Ishikawa (cell line): Measurements from ENCODE around the gene TGM2.
A peak's percentile ranks its signal among the peaks of the same experiment; 100 is the strongest.

ENCODE experiments used
- CEBPB ChIP-seq: IDR thresholded peaks from 2 replicates; pipeline ENCODE4 v1.6.1; 2012
- CREB1 ChIP-seq: IDR thresholded peaks from 2 replicates; pipeline ENCODE4 v1.6.1; 2012; ENCODE audit warnings: low read depth
- EGR1 ChIP-seq: IDR thresholded peaks from 2 replicates; pipeline ENCODE4 v1.6.1; 2012
- EP300 ChIP-seq: IDR thresholded peaks from 2 replicates; pipeline ENCODE4 v1.6.1; 2012; ENCODE audit warnings: borderline replicate concordance
- FOXM1 ChIP-seq: IDR thresholded peaks from 2 replicates; pipeline ENCODE4 v1.6.1; 2012; ENCODE audit warnings: low read depth, borderline replicate concordance
- NFIC ChIP-seq: IDR thresholded peaks from 2 replicates; pipeline ENCODE4 v1.6.1; 2012
- RAD21 ChIP-seq: IDR thresholded peaks from 2 replicates; pipeline ENCODE4 v1.6.1; 2012; ENCODE audit warnings: low read depth
- TAF1 ChIP-seq: IDR thresholded peaks from 2 replicates; pipeline ENCODE4 v1.6.1; 2012; ENCODE audit warnings: low read depth, mild to moderate bottlenecking
- TCF12 ChIP-seq: IDR thresholded peaks from 2 replicates; pipeline ENCODE4 v1.6.1; 2012; ENCODE audit warnings: low read depth
- TEAD4 ChIP-seq: IDR thresholded peaks from 2 replicates; pipeline ENCODE4 v1.6.1; 2012
- YY1 ChIP-seq: IDR thresholded peaks from 2 replicates; pipeline ENCODE4 v1.6.1; 2012; ENCODE audit warnings: low read depth
- ZBTB7A ChIP-seq: IDR thresholded peaks from 2 replicates; pipeline ENCODE4 v1.6.1; 2012; ENCODE audit warnings: low read depth
- TF ChIP-seq, protein P1 (sequence below): IDR thresholded peaks from 2 replicates; pipeline ENCODE4 v1.6.1; 2012
- TF ChIP-seq, protein P2 (sequence below): IDR thresholded peaks from 2 replicates; pipeline ENCODE4 v1.6.1; 2012
- TF ChIP-seq, protein P3 (sequence below): IDR thresholded peaks from 2 replicates; pipeline ENCODE4 v1.6.1; 2012; ENCODE audit warnings: low read depth, mild to moderate bottlenecking

Gene TGM2

DNA sequence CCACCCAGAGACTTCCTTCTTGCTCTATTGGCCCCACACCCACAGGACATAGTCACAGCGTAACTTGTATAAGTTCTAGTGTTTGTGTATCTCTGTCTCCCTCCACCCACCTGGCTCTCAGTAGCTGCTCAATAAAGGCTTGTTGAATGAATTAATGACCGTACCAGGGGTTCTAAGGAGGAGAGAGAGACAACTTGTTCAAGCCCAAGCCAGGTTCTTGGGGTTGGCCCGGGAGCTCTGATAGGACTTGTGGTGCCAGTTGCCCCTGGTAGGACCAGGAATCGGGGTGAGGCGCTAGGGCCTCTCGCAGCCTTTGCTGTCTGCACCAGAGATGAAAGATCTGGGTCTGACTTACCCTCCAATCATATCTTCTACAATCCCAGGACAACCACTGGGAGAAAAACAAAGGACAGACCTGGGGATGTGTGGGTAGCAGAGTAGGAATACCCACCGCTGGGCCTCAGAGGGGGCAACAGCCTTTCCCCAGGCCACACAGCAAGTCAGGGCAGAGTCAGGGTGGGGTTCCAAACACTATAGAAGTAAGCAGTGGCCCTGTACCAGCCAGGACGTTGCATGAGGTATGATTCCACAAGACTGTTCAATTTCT is 5.3 kb upstream of the TGM2 start:
- TF ChIP-seq TCF12 (no peak), RAD21 (no peak), CEBPB (no peak), YY1 (no peak), CREB1 (no peak), ZBTB7A (no peak), FOXM1 (no peak), TEAD4 (no peak), TAF1 (no peak), EGR1 (no peak), NFIC (no peak), EP300 (no peak)
- TF ChIP-seq, protein P1, sequence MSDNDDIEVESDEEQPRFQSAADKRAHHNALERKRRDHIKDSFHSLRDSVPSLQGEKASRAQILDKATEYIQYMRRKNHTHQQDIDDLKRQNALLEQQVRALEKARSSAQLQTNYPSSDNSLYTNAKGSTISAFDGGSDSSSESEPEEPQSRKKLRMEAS = no peak
- TF ChIP-seq, protein P2, sequence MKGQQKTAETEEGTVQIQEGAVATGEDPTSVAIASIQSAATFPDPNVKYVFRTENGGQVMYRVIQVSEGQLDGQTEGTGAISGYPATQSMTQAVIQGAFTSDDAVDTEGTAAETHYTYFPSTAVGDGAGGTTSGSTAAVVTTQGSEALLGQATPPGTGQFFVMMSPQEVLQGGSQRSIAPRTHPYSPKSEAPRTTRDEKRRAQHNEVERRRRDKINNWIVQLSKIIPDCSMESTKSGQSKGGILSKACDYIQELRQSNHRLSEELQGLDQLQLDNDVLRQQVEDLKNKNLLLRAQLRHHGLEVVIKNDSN = no peak
- TF ChIP-seq, protein P3, sequence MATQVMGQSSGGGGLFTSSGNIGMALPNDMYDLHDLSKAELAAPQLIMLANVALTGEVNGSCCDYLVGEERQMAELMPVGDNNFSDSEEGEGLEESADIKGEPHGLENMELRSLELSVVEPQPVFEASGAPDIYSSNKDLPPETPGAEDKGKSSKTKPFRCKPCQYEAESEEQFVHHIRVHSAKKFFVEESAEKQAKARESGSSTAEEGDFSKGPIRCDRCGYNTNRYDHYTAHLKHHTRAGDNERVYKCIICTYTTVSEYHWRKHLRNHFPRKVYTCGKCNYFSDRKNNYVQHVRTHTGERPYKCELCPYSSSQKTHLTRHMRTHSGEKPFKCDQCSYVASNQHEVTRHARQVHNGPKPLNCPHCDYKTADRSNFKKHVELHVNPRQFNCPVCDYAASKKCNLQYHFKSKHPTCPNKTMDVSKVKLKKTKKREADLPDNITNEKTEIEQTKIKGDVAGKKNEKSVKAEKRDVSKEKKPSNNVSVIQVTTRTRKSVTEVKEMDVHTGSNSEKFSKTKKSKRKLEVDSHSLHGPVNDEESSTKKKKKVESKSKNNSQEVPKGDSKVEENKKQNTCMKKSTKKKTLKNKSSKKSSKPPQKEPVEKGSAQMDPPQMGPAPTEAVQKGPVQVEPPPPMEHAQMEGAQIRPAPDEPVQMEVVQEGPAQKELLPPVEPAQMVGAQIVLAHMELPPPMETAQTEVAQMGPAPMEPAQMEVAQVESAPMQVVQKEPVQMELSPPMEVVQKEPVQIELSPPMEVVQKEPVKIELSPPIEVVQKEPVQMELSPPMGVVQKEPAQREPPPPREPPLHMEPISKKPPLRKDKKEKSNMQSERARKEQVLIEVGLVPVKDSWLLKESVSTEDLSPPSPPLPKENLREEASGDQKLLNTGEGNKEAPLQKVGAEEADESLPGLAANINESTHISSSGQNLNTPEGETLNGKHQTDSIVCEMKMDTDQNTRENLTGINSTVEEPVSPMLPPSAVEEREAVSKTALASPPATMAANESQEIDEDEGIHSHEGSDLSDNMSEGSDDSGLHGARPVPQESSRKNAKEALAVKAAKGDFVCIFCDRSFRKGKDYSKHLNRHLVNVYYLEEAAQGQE = no peak

DNA sequence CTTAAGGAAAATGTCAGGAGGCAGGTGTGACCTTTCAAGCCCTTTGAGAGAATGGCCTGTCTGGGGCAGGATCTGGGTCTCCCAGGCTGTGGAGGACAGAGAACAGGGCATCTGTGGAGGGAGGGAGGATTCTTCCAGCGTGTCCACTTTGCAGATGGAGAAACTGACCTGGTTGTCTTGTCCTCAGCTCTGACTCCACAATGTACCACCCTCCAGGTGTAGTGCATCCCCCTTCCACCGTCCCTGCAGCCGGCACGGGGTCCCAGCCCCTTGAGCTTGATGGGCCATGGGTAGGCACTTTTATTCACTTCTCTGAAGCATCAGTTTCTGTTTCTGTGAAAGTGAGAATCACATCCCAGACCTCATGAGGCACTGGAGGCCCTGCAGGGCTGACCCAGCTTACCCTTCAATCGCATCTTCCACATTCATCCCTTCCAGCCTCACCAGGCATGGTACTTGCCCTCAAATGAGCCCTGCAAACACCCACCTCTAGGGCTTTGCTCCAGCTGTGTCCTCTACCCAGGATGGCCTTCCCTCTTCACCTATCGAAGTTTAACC is 4.6 kb upstream of the TGM2 start:
- TF ChIP-seq TEAD4 (no peak), ZBTB7A (no peak), NFIC (no peak), EP300 (no peak), TCF12 (no peak), TAF1 (no peak), FOXM1 (no peak), CEBPB (no peak), EGR1 (no peak), RAD21 (no peak), YY1 (no peak), CREB1 (no peak)
- TF ChIP-seq, protein P2 = no peak
- TF ChIP-seq, protein P1 = no peak
- TF ChIP-seq, protein P3 = no peak

DNA sequence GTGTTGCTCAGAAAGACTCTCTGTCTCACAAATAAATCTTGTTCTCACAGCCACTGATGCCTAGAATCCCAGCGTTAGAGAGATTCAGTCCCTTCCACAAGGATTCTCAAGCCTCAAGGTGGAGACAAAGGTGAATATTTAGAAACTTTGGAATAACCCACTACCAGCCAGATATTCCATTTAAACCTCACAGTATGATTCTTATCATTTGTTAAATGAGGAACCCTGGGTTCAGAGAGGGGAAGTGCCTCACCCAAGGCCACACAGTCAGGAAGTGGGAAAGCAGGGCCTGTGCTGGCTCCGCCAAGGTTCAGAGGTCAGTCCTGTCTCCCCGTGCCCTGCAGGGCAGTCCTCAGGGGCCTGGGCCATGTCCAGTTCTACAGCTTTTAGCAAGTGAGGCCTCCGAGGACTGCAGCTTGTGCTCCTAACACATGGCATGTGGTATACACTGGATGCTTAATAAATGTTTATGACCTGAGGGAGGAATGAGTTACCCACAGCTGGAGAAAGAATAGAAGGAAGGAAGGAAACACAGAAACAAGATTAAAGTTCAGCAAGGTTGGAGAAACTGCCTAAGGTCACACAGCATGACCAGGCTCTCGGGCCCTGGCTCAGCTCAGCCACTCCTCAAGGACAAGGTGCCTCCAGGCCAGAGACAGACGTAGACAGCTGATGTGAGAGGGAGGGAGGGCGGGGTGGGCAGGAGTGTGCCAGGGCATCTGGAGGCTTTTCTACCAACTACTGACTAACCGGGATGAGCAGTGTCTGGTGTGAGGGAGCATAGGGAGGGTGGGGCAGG is 3.9 kb upstream of the TGM2 start:
- TF ChIP-seq RAD21 (peak; percentile 2; the same call in 1 of the 2 replicates), YY1 (no peak), NFIC (no peak), EP300 (no peak), FOXM1 (no peak)
- TF ChIP-seq, protein P1 = no peak
- TF ChIP-seq, protein P2 = no peak

DNA sequence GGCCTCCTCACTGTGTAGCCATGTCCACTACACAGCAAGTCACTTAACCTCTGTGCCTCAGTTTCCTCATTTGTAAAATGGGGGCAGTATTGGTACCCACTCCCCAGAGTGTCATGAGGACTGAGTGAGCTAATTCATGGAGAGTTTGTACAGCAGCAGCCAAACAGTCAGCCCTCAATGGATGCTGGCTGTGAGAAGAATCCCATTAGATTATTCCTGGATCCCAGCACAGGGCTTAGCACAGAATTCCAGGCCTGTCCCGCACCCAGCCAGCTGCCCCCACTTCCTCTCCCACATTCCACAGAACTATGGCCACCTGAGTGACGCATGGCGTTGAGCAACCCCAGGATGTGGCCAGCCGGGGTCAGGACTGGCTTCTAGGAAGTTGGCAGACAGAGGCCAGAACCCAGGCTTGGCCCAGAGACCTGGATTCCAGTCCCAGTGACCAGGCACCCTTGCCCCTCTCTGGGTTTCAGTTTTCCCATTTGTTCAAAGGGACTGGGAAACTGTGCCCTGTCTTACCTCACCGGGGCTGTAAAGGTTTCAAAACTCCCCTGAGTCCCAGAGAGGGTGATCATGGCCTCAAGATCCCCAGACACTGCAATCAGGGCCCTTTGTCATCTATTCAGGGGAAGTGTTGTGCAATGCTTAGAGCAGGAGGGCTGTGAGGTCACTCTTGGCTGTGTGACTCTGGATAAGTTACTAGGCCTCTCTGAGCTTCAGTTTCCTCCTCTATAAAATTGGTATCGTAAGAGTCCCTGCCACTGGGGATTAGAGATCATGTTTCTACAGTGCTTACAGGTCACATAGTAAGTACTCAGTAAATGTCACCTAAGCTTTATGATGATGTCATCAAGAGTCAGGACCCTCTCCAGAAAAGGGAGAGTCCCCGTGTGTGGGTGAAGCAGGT is 3.0 kb upstream of the TGM2 start:
- no peak for TF ChIP-seq YY1
- peak; percentile 78 for TF ChIP-seq TEAD4
- 0 out of 2 replicates have a peak, but pooled peaks have one; percentile 20 for TF ChIP-seq FOXM1
- TF ChIP-seq NFIC = peak; percentile 52
- no peak for TF ChIP-seq CREB1
- TF ChIP-seq ZBTB7A = no peak
- TF ChIP-seq, protein P1 = no peak; the same call in 1 of the 2 replicates
- peak; percentile 86 for TF ChIP-seq CEBPB
- TF ChIP-seq EP300 = peak; percentile 86
- peak; percentile 75 for TF ChIP-seq TCF12
- no peak for TF ChIP-seq EGR1
- TF ChIP-seq, protein P3 = no peak
- TF ChIP-seq TAF1 = no peak
- TF ChIP-seq RAD21 = no peak; the same call in 1 of the 2 replicates
- TF ChIP-seq, protein P2 = no peak
